ENCODE results near the gene TDRD7.

The TDRD7 gene

DNA sequence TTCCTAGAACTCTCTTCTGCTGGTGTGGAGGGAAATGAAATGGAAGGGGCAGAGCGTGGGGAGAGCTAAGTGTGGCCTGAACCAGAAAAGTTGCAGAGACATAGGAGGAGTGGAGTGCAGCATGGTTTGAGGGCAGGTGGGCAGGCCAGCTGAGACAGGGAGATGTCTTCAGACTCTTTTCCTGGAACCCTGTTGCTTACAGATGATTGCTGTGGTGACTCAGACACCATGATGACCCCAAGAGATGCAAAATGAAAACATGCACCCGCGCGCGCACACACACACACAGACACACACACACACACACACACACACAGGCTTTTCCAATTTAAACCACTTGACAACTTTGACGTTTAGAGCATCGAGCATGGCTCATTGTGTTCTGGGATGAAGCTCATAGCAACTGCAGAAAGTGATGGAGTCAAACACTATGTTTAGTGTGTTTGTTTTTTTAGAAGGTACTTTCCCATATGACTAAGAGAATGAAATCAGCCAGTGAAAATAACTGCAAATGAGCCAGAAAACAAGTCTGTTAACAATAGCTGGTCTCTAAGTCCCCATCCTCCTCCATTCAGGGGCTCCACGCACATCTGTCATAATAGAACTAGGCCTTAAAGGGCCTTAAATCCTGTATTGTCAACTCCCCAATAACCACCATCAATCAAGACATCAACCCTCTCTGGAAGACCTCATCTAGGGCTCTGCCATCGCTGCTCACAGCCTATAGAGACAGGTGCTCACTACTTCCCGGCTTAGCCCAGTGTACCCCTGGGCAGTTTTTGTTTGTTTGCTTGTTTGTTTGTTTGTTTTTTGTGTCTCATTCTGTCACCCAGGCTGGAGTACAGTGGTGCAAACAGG is 99.1 kb downstream of the TDRD7 start:
- Histone ChIP-seq H3K9me3 (ENCODE audit: low read length) (no peaks in the 10 kb centered on the region), H3K36me3 (ENCODE audit: insufficient read depth, low read length) (no peaks in the 10 kb centered on the region), H3K4me3 (ENCODE audit: low read depth, low read length, poor library complexity, severe bottlenecking) (no peak overlapping the region), H3K27ac (ENCODE audit: low read depth, low read length, poor library complexity, severe bottlenecking) (no peak overlapping the region), H3F3A (ENCODE audit: insufficient read depth, low read length) (no peaks in the 10 kb centered on the region), H3K4me2 (ENCODE audit: low read length) (no peak overlapping the region), H3K79me2 (ENCODE audit: insufficient read depth, low read length) (no peaks in the 10 kb centered on the region), H2AFZ (ENCODE audit: low read length) (no peak overlapping the region), H3K9me2 (ENCODE audit: low read depth, low read length) (no peaks in the 10 kb centered on the region), H3K9ac (ENCODE audit: low read length) (no peak overlapping the region), H4K20me1 (ENCODE audit: insufficient read depth, low read length) (no peaks in the 10 kb centered on the region), H3K4me1 (ENCODE audit: insufficient read depth, low read length, severe bottlenecking) (no peaks in the 10 kb centered on the region), H3K27me3 (ENCODE audit: insufficient read depth, low read length) (no peaks in the 10 kb centered on the region)
- no peak for TF ChIP-seq EZH2 (IDR thresholded peaks at IDR 0.05; ENCODE audit: borderline replicate concordance, low read length)
- TF ChIP-seq, protein P1, sequence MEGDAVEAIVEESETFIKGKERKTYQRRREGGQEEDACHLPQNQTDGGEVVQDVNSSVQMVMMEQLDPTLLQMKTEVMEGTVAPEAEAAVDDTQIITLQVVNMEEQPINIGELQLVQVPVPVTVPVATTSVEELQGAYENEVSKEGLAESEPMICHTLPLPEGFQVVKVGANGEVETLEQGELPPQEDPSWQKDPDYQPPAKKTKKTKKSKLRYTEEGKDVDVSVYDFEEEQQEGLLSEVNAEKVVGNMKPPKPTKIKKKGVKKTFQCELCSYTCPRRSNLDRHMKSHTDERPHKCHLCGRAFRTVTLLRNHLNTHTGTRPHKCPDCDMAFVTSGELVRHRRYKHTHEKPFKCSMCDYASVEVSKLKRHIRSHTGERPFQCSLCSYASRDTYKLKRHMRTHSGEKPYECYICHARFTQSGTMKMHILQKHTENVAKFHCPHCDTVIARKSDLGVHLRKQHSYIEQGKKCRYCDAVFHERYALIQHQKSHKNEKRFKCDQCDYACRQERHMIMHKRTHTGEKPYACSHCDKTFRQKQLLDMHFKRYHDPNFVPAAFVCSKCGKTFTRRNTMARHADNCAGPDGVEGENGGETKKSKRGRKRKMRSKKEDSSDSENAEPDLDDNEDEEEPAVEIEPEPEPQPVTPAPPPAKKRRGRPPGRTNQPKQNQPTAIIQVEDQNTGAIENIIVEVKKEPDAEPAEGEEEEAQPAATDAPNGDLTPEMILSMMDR (IDR thresholded peaks at IDR 0.05; ENCODE audit: low read length): no peak

DNA sequence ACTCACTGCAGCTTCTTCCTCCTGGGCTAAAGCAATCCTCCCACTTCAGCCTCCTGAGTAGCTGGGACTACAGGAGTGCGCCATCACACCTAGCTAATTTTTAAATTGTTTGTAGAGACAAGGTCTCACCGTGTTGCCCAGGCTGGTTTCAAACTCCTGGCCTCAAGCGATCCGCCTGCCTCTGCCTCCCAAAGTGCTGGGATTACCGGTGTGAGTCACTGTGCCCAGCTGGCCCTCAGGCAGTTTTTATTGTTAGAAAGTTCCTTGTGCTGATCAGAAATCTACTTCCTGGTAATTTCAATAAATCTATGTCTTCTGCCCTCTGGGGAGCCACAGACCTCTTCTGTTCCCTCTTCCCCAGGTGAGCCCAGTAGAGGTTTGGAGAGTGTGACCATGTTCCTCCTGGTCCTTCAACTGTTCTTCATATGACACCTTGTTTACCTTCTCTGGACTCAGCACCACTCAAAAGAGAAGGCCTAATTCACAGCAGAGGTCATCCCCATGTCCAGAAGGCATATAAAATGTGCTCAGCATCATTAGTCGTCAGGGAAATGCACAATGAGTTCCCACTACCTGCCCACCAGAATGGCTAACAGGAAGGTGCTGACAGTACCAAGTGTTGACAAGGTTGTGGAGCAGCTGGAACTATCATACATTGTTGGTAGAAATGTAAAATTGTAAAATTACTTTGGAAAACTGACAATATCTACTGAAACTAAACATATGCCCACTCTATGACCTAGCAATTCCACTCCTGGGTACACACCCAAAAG is 99.9 kb downstream of the TDRD7 start:
- H3K9ac ChIP-seq (ENCODE audit: low read length): no peak overlapping the region
- H3K79me2 ChIP-seq (ENCODE audit: insufficient read depth, low read length): no peaks in the 10 kb centered on the region

DNA sequence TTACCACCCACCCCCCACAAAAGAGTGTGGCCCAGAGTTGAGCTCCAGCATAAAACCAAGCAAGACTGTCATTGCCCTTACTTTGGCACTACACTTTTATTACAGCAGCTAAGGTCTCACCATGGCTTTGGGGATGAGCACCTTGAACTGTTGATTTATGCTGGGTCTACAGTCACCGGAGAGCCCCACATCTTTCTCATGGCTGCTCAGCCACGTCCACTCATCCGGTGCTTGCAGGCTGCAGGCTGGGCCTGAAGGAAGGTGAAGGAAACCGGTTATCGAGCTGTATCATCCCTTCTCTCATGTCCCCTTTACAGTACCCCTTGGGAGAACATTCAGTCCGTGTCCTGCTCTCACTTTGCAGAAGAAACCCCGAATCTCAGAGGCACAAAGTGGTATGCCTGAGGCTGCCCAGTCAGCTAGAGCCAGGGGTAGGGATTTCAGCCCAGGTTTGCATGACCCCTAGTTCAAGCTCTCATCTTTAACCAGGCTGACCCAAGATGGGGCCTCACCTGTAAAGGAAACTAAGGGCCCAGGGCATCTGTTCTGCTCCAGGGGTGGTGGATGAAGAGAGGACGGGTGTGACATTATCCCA is 101.2 kb downstream of the TDRD7 start:
- Histone ChIP-seq H3K9ac (ENCODE audit: low read length) (no peak overlapping the region), H3K9me2 (ENCODE audit: low read depth, low read length) (no peaks in the 10 kb centered on the region), H3K27me3 (ENCODE audit: insufficient read depth, low read length) (no peaks in the 10 kb centered on the region), H3K4me2 (ENCODE audit: low read length) (no peak overlapping the region), H4K20me1 (ENCODE audit: insufficient read depth, low read length) (no peaks in the 10 kb centered on the region), H3K36me3 (ENCODE audit: insufficient read depth, low read length) (no peaks in the 10 kb centered on the region), H3K4me3 (ENCODE audit: low read depth, low read length, poor library complexity, severe bottlenecking) (no peak overlapping the region), H3K27ac (ENCODE audit: low read depth, low read length, poor library complexity, severe bottlenecking) (no peak overlapping the region), H2AFZ (ENCODE audit: low read length) (no peak overlapping the region), H3F3A (ENCODE audit: insufficient read depth, low read length) (no peaks in the 10 kb centered on the region), H3K79me2 (ENCODE audit: insufficient read depth, low read length) (no peaks in the 10 kb centered on the region), H3K4me1 (ENCODE audit: insufficient read depth, low read length, severe bottlenecking) (no peaks in the 10 kb centered on the region), H3K9me3 (ENCODE audit: low read length) (no peaks in the 10 kb centered on the region)
- TF ChIP-seq, protein P1 (IDR thresholded peaks at IDR 0.05; ENCODE audit: low read length): no peak
- TF ChIP-seq EZH2 (IDR thresholded peaks at IDR 0.05; ENCODE audit: borderline replicate concordance, low read length): no peak

More for the DNA sequence above, 99.9 kb downstream of the TDRD7 start:
- H3K4me3 ChIP-seq (ENCODE audit: low read depth, low read length, poor library complexity, severe bottlenecking): no peak overlapping the region
- H3K27me3 ChIP-seq (ENCODE audit: insufficient read depth, low read length): no peaks in the 10 kb centered on the region
- no peaks in the 10 kb centered on the region for H3K4me1 ChIP-seq (ENCODE audit: insufficient read depth, low read length, severe bottlenecking)
- no peak overlapping the region for H3K27ac ChIP-seq (ENCODE audit: low read depth, low read length, poor library complexity, severe bottlenecking)
- no peak for TF ChIP-seq EZH2 (IDR thresholded peaks at IDR 0.05; ENCODE audit: borderline replicate concordance, low read length)
- TF ChIP-seq, protein P1 (IDR thresholded peaks at IDR 0.05; ENCODE audit: low read length): no peak
- no peak overlapping the region for H2AFZ ChIP-seq (ENCODE audit: low read length)
- no peaks in the 10 kb centered on the region for H4K20me1 ChIP-seq (ENCODE audit: insufficient read depth, low read length)
- no peaks in the 10 kb centered on the region for H3K9me2 ChIP-seq (ENCODE audit: low read depth, low read length)
- no peaks in the 10 kb centered on the region for H3F3A ChIP-seq (ENCODE audit: insufficient read depth, low read length)
- H3K9me3 ChIP-seq (ENCODE audit: low read length): no peaks in the 10 kb centered on the region
- H3K36me3 ChIP-seq (ENCODE audit: insufficient read depth, low read length): no peaks in the 10 kb centered on the region
- no peak overlapping the region for H3K4me2 ChIP-seq (ENCODE audit: low read length)

Data from OCI-LY1 (cell line).